GM10847 (cell line): ENCODE data around the gene IL4R.

Experiments used
- POLR2A ChIP-seq: IDR thresholded peaks from 2 replicates; pipeline ENCODE4 v1.6.1; 2011; ENCODE audit not compliant: insufficient read length; ENCODE audit errors: extremely low read depth

Gene IL4R

DNA sequence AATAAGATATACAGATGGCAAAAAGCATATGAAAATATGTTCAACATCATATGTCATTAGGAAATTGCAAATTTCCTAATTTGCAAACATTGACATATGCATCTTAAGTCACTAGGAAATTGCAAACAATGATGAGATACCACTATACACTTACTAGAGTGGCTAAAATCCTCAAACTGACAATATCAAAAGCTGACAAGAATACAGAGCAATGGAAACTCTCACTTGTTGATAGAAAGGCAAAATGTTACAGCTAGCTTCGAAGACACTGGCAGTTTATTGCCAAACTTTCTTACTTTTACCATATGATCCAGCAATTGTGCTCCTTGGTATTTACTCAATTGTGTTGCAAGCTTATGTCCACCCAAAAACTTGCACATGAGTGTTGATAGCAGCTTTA is 5.0 kb upstream of the IL4R start:
- TF ChIP-seq POLR2A = no peak

DNA sequence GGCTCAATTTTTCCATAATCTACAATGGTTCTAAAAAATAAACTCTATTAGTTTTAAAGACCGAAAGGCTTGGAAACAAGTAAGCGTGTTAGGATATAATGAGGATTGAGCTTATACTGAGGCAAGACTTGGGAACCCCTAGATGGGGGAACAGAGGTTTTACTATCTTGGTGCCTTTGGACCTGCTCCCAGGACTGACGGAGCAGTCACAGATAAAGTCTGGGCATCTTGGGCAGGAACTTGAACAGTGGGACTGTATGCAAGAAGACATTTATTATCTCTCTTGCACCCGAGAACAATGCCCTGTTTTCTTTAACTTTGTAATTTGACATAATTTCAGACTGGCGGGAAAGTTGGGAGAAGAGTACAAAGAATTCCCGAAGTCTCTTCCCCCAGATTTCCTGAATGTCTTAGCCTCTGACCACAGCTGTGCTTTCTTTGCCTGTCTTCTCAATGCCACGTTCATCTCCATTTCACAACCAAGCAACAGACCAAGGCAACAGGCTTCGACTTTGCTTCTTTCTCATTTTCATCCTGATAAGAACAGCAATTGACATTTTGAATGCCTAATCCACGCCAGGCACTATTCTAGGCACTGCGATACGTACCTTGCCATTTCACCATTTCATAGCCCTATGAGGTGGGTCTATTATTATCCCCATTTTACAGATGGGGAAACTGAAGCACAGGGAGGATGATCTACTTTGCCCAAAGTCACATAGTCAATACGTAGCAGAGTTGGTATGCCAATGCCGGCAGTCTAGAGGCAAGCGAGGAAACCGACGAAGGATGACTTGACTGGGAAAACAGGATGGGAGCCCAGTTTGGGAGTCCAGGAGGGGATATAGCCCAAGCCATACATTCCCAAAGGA is 3.0 kb upstream of the IL4R start:
- TF ChIP-seq POLR2A = no peak

DNA sequence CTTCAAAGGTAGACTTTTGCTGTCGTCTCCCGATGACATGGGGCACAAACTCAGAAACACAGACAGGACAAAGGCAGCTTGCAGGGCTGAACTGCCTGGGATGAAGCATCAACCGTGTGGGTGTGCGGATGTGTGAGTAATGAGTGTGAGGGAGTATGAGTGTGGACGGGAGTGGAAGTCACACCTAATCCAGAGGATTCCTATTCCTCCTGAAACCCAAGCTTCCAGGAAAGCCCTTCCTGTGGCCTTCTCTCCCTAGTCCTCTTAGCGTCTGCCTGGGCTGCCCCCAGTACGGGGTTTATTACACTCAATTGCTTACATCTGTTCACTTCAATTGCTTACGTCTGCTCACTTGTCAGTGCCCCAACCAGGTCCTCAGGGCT is 2.3 kb upstream of the IL4R start:
- TF ChIP-seq POLR2A = no peak

DNA sequence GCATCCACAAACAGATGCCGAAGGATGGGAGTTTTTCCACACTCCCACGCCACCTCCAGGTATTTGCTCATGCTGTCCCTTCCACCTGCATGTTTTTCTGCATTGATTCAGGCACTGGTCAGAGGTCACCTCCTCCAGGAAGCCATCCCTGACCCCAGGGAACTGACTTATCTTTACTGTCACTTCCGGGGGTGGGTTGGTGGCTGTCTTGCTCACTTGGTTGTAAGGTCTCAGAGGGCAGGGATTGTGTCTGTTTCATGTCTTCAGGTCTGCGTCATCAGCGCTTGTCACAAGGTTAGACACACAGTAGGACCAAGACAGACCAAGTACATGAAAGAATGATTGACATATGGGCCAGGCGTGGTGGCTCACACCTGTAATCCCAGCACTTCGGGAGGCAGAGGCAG is 1.9 kb upstream of the IL4R start:
- TF ChIP-seq POLR2A = no peak

DNA sequence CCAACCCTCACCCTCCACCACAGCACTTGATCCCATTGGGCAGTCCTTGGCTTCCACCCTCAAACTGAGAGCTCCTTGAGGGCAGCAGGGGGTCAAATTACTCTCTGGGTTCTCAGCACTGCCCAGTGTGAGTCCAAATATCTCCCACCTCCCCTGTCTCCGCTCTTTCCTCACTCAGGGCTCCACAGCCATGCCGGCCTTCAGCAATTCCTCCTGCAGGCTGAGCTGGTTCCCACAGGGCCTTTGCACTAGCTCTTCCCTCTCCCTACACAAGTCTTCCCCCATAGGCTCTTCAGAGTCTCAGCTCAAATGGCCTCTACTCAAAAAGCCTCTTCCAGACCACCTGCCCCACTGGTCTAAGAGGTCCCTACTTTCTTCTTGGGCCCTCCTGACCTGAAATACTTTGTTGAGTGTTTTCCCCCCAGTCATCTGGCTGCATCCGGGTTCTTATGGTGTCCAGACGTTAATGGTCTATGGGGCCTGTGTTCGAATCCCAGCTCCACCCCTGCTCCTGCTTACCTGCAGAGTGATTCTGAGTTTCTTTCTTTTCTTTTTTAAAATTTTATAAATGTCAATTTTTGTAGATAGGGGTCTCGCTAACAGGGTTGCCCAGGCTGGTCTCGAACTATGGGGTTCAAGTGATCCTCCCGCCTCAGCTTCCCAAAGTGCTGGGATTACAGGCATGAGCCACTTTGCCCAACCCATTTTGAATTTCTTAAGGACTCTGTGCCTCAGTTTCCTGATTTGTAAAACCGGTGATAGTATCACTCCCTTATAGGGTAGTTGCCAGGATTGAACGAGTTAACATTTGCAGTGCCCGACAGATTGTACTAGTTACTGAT is 973 bp upstream of the IL4R start:
- TF ChIP-seq POLR2A = no peak

DNA sequence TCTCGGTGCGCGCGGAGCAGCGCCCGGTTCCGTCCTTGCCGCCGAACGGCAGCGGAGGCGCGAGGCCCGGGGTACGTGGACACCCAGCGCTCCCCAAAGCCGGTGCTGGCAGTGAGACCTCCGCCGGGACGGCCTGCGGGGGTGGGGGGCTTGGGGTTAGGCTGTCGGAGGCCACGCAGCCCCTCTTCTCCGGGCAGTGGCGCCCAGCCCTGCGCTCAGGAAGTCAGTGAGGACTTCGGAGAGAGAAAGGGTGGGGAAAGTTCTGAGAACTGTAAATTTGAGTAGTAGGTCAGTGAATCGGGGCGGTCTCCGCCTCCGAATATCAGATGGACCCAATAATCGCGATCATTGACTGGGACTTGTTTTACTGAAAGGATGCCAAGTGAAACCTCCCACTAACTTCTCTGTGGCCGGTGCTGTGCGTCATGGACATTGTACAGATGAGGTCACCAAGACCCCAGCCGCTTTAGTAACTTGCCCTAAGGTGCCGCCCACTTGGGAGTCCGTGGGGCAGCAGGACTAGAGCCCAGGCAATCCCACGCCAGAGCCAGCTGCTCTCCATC is 468 bp downstream of the IL4R start:
- no peak for TF ChIP-seq POLR2A

DNA sequence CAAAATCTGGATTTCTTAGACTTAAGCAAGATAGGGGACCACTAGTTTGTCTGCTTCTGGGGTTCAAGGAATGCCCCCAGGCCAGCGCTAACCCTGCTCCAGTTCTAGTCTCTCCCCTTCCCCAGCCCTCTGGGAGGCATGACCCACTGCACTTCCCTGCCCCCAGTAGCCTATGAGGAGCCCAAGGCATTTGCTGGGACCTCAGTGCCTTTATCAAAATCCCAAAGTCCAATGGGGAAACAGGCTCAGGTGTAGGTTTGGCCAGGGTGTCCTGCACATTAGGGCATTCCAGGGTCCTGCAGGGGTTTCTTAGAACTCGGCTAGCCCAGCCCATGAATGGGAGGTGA is 1.2 kb downstream of the IL4R start:
- no peak for TF ChIP-seq POLR2A

DNA sequence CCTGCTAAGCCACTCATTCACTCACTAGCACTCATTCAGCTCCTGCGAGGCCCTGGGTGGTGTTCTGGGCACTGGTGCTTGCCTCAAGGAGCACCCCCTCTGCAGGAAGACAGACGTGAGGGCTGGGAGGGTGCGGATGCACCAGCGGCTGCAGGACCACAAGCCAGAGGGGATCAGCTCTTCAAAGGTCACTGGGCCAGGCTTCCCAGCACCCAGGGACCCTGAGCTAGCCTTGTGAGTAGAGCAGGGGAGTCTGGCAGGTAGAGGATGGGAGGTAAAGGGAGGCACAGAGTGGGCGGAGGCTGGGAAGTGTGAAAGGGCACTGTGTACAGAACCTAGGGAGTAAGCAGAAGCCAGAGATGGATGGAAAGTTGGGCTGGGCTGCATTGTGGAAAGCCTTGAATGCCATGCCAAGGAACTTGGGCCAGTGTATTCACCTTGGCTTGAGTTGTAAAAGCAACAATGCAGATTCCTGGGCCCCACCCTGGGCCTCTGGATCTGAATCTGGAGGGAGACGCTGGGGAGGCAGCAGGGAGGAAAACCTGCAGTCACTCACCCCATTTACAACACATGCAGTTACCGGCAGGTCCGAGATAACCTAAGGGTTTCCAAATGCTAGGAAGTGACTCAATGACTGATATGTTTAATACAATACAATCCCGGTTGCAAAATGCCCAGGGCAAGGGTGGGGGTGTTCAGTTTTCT is 1.7 kb downstream of the IL4R start:
- TF ChIP-seq POLR2A = no peak

DNA sequence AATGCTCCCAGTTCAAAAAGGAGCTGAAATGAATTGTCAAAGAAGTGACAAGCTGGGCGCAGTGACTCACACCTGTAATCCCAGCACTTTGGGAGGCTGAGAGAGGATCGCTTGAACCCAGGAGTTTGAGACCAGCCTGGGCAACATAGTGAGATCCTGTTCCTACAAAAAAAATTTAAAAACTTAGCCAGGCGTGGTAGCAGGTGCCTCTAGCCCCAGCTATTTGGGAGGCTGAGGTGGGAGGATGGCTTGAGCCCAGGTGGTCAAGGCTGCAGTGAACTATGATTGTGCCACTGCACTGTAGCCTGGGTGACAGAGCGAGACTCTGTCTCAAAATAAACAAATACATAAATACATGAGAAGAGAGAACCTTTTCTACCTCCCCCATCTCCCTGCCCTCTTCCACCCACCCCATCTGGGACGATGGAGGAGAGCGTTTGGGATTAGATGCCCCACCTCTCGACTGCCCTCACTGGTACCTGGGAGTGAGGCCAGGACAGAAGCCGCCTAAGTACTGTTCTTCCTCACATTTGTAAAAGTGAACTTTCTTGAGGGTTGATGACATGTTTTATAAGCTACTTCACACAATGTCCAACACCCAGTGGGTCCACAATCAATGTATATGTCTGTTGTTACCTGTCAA is 2.4 kb downstream of the IL4R start:
- no peak for TF ChIP-seq POLR2A

DNA sequence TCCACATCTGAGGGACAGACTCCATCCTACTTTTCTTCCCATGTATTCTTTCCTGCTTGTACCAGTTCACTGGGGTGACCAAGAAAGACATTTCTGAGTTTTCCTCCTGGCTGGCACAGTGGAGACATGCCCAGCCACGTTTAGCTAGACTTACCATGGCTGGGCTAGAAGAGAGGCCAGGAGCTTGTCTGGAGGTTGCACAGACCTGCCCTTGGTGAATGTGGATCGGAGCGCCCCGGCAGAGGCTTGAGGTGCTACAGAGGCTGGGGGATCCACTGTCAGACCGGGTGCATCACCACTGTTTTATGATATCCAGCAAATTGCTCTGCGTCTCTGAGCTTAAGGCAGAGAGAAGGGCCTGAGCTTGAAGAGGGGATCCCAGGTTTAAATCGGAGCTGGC is 3.5 kb downstream of the IL4R start:
- TF ChIP-seq POLR2A = no peak

DNA sequence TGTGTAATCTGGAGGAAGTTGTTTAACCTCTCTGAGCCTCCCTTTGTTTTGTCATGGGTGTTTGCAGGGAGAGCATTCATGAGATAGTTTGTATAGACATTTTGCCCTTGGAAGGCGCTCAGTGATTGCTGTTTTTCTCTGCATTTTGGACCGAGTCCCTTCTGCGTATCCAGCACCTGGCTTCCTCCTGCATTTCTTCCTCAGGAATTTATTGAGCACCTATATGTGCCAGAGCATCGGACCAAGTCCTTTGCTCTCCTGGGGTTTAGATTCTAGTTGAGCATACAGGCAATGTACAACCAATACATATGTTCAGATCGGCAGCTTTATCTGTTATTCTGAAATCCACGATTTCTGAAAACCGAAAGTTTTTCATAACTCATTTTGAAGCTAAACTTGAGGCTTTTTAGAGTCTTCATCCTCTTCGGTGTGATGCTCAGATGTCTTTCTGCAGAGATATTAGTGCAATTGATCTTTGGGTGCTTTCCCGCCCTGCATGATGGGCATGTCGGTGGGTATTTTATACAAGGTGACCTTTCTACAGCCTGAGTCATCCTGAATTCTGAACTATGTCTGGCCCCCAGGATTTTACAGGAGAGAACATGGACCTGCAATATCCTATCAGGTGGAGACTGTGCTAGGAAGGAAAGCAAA is 4.1 kb downstream of the IL4R start:
- TF ChIP-seq POLR2A = no peak

DNA sequence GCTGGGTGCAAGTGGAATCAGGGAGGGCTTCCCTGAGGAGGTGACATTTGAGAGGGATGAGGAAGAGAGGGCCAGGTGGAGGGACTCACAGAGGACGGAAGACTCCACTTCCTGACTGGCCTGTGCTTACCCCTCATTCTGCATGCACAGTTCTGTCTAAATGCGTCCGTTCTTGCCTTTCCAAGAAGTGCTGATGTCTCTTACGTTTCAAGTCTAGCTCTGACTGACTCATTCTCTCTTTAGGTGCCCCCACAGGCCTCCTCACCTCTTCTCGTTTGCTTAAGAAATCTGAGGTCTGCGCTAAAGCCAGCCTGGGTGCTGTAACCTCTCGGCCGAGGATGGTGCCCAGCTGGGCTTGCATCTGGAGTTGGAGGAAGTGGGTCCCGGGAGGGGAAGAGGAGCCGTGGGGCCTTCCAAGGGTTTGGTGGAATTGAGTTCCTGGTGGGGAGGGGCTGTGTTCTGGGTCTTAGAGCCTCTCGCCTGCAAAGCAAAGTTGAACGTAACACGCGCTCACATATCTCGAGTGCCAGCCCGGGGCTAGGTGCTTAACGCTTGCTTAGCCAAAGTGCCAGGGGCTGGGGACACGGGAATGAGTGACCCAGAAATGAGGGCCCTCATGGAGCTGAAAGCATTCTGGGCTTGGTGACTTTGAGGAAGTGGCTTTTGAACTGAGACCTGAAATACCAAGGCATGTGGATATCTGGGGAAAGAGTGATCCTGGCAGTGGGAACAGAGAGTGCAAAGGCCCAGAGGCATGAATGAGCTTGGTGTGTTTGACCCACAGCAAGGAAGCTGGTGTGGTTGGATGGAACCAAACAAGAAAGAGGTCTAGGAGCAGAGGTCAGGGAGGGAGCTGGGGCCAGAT is 4.8 kb downstream of the IL4R start:
- no peak for TF ChIP-seq POLR2A

DNA sequence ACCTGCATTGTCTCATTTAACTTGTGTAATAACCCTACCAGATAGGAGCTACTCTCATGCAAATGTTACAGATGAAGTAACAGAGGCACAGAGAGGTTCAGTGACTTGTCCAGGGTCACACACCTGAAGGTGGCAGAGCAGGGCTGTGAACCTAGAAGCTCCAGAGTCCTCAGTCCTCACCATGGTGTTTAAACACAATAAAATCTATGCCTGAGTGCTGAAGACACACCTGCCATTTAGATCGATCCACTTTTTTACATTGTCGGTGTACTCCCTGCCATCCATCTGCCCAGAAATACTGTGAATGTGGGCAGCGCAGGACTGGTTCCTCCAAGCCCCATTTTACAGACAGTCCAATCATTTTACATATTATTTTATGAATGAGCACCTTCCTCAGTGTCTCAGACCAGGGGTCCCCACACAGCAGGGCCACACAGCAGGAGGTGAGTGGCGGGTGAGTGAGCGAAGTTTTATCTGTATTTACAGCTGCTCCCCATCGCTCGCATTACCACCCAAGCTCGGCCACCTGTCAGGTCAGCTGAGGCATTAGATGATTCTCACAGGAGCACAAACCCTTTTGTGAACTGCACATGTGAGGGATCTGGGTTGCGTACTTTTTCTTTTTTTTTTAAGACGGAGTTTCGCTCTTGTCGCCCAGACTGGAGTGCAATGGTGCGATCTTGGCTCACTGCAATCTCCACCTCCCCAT is 5.6 kb downstream of the IL4R start:
- no peak for TF ChIP-seq POLR2A
